Endometrial microvascular endothelial cells (primary cell): ENCODE data around the gene MRTFA. TPM values are rescaled to one million over a fixed set of nuclear protein-coding genes. Genes with fewer than 3 reads are reported as not detected.

Source experiments
- in situ Hi-C: cut with HindIII; loops from 2 replicates; pipeline ENCODE4 v1.10.0; 2017; ENCODE audit warnings: low sequenced_read_pairs, low pct_unique_long_range_greater_than_20kb; ENCODE audit errors: inconsistent ontology term
- total RNA-seq: library from RNA; depleted of rRNA; stranded (reverse); fragments of >200 nt; gene quantifications from one replicate; pipeline ENCODE4 v1.2.3, GENCODE V29; 2015; ENCODE audit errors: inconsistent ontology term

MRTFA gene
- total RNA-seq, 1 donor from 2014 or later: 14.3 TPM

DNA sequence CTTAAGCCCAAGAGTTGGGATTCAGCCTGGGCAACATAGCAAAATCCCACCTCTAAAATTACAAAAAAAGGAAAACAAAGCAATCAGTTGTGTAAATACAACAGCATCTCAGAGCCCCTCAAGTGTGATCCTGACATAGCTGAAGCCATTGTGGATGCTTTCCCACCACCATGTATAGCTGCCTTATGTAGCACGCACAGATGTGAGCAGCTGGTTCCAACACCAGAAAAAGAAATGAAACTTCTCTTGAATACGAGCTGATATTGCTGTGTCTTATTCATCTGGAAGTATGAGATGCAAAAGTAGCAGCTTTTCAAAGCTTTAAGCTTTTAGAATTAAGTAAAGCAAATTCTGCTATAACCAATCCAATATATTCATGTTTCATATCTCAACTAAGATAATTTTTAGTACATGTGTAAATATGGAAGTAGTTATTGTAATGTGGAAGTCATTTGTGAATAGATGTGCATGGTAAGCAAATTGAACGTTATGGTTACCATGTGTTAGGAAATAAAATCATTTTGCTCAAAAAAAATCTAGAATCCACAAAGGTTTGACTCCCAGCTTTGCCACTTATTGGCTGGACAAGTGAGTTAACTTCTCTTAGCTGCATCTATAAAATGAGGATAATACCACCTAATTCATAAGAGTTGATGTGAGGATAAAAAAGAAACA lies 203.0 kb downstream of the MRTFA start:
- in situ Hi-C loops: loop anchor here (10.0 kb wide), 2 partner anchors 81 to 211 kb away; no protein-coding TSS in a partner anchor

DNA sequence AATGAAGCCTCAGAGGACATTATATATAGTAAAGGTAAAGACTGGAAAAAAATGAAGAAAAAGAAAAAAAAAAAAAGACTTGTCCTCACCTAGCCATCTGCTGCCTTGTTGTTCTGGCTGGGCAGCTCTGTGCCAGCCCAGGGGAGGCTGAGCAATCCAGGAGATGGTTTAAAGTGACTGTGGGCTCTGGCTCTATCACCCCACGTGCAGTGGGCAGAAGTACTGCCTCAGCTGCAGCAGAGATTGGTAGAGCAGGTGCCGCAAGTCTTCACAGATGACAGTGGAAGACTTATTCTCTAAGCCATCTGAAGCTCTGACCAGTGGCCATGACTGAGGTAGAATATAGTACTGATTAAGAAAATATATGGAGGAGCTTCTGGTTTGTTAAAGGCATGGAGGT lies 203.9 kb downstream of the MRTFA start:
- in situ Hi-C loops: loop anchor here (10.0 kb wide), 2 partner anchors 82 to 212 kb away; no protein-coding TSS in a partner anchor

DNA sequence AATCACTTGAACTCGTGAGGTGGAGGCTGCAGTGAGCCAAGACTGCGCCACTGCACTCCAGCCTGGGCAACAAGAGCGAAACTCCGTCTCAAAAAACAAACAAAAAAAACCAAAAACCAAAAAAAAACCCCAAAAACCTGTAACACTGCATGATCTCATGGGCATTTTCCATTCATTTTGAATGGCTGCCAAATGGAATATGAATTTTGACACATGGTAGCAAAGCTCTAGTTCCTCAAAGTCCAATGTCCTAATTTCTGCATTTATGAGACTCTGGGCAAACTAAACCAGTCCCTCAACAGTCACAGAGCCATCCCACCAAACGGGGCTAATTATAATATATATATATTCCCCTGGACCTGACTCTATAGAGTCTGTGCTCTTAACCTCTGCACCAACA lies 204.4 kb downstream of the MRTFA start:
- in situ Hi-C loops: loop anchor here (10.0 kb wide), 2 partner anchors 83 to 213 kb away; no protein-coding TSS in a partner anchor

DNA sequence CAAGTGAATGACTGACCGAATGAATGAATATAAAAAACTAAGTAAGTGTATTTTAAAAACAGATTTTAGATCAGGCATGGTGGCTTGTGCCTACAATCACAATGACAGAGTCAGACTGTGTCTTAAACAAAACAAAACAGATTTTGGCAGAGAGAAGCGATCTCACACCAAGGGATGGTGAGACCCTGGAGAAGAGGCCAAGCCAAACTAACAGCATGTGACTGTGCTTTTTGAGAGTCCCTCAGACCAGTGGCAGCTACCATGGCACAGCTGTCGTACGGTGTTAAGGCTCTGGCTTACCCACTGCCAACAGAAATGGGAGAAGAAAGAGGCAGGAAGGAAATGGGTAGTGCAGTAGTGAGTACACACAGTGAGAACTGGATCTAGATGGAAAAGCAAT lies 205.5 kb downstream of the MRTFA start:
- in situ Hi-C loops: loop anchor here (10.0 kb wide), 2 partner anchors 84 to 214 kb away; no protein-coding TSS in a partner anchor

DNA sequence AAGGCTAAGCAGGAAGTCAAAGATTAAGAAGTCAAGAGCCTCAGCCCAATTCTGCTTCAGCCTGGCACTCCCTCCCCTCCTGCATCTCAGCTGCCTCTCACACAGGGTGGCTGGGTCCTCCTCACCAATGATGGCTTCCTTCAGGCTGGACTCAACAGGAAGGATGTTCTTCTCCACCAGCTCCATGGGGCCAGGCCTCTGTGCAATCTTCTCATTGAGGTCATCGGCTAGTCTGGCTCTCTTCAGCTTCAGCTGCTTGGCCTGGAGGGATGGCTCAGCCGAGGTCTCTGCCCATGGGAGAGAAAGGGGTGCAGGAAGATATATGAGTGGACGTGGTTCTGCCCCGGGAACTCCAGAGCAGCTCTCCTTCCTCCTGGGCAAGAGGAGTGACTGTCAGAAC lies 207.0 kb downstream of the MRTFA start:
- in situ Hi-C loops: no loop called here

DNA sequence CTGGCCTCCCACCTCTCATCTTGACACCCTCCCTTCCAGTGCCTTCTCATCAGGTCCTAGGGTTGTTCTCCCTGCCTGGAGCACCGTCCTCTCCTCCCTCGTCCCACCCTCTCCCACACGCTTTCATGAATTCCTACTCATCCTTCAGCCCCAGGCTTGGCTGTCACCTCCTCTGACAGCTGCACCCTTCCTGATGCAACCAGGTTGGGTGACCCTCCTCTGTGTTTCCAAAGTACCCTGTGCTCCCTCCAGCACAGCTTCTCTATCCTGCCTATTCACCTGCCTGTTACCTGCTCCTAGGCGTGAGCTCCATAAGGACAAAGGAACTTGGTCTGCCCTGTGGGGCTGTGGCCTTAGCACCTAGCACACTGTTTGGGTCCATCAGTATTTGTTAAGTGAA lies 207.7 kb downstream of the MRTFA start:
- in situ Hi-C loops: no loop called here

DNA sequence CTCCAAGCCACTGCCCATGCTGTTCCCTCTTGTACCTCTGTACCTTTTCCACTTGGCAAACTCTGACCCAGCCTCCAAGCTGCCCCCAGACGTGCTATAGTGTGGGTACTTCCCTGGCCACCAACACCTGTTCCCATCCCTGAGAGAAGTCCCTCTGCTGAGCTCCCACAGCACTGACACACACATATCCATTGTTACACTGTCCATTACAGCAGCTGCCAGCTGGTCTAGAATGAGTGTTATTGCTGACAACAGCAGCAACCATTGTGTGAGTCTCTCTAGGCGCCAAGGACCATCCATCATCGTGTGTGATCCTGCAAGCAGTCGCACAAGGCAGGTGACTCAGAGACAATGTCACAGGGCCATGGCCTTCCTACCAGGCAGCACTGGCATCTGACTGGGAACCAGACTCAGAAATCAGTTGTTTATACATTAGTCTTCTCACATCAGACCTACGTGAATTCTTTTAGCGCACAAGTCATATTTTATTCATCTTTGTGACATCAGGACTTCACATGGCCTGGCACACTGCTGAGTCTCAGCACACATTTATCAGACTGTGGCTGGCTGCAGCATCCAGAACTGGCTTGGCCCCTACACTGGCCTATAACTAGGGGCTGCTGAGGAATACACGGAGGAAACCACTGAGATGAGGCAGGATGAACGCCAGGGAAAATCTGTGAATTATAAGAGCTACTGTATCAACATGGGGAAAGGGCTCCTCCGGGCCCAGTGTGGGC lies 209.8 kb downstream of the MRTFA start:
- in situ Hi-C loops: no loop called here

DNA sequence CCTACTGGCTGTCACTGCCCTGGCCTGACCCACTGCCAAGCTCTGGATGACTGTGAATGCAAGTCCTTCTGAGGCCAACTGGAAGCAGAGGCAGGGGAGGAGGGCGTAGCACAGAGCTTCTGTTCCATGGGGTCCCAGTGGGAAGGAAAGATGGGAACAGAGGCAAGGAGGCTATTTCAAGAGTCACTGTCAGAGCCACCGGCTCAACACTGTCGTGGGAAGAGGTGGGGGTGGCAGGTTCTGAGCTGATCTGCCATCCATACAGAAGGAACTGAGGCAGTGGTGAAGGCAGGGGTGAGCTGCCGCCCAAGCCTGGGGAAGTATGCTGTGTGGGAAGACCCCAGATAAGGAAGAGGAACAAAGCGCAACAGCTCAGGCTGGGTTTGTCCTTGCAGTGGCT lies 211.4 kb downstream of the MRTFA start:
- in situ Hi-C loops: no loop called here

DNA sequence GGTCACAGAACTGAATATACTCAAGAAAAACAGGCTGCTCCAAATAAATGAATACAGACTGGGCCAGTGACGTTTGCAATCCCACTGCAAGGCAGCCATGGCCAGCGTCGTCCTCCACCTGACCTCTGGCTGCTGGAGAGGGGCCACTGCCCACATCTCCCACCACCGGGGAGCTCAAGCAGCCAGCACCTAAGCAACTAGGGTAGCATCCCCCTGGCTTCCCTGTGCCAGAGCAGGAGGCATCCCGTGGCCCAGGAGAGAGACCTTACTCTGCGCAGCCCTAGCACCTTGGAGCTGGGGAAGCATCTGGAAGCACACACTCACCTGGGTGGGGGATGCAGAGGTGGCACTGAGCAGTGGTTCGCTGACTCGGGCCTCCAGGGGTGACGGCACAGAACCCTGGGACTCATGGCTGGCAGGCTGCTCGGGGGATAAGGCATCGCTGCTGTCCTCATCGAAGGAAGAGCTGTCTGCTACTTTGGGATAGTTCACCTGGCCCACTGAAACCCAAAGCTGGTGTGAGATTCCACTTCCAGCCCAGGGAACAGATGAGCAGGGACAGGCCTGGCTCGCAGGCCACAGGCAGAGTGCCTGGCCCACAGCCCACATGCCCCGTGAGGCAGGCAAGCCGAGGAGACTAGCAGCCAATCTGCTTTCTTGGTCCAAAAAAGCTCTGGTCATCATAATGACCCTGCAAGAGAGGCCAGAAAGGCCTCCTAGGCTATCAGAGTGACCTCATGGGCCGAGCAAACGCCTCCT lies 212.5 kb downstream of the MRTFA start:
- in situ Hi-C loops: no loop called here

DNA sequence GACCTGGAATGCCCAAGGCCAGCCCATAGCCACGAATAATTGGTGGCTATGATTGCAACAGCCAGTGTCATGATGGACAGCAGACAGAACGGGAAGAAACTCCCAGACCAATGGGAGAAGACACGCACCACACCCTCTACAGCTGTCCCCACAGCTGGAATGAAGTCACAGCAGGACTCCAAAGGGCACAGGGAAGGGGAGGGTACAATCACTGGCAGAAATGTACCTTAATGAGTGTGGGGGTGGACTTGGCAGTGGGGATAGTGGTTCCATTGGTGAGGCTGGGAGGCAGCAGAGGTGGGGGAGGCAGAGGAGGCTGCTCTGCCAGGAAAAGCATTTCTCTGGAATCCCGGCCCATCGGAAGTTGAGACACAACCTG lies 213.2 kb downstream of the MRTFA start:
- in situ Hi-C loops: no loop called here

DNA sequence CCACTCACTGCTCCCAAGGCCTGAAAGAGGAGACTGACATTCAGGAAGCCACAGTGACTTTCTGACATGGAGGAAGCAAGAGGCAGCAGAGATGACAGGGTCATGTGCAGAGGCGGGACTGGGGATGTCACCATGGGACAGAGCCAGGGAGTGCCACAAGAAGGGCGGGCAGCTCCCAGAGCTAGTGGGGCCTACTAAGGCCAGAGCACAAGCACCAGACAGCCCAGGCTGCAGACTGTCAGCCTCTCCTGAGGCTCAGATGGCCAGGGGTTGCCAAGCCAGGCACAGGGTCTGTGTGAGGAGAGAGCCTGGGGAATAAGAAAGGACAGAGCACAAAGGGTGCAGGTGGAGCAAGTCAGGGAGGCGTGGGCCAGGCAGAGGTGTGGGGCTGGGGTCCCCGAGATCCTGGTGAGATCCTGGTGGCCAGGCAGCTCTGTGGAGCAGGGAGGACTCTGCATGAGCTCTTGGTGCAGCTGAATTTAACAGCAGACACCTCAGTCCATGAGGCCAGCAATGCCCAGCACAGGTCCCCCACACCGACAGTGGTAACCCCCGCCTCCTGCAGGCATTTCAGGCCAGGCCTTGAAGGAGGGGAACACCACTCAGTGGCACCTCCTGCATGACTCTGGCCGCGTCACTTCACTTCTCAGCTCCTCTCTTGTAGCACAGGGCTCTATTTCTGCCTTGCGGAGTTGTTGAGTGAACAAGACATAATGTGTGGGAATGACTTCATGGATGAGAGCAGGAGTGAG lies 213.8 kb downstream of the MRTFA start:
- in situ Hi-C loops: no loop called here

DNA sequence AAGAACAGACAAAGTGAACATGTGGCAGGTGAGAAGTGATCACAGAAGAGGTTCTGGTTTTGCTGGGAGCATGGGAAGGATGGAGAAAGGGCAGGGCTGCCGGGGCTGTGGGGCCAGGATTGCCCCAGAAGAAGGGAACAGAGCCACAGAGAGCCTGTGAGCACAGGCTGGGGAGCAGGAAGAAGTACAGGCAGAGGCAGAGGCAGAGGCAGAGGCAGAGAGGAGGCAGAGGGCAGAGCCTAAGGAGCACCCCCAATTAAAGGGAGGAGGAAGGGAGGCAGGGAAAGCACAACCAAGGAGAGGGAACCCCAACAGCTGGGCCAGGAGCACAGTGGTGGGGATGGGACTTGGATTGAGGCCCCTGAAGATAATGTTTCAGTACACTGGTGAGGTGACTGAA lies 214.6 kb downstream of the MRTFA start:
- in situ Hi-C loops: no loop called here

DNA sequence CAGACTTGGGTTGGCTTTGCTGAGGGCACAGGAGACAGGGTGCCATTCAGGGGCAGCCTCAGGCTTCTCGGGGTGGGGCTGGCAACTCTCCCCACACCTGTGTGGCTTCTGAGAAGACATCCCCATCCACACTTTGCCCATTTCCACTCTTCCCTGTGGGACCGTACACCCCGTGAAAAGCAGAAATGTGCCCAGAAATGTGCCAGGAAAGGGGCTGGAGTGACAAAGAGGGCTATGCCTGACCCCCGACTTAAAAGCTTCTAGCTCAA lies 215.5 kb downstream of the MRTFA start:
- in situ Hi-C loops: no loop called here

DNA sequence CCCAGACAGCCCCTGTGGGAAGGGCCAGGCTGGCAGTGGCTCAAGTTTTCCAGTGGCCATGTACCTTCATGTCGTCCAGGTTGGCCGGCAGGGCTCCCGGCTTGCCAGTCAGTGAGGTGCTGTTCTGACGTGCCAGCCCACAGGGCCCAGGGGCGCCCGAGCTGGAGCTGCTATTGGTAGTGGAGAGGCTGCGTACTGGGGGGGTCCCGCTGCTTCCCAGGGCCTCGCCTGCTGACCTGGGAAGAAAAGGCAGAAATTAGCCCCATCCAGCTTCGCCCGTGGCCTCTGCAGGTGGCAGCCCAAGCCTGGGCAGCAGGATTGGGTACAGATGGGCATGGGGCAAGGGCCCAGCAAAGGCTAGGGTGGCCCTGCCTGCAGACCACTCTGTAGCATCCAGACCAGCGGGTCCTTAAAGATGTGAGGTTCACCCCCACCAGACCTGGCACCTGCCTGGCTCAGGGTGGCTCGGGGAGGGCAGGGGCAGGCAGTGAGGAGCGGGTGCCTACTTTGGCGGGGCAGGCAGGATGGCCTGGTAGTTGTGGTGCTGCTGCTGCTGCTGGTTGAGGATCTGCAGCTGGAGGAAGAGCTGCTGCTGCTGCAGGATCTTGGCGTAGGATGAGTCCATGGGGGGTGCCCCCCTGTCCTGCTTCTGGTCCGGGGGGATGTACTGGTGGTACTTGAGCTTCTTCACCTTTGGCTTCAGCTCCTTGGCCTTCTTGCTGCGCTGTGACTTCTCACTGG lies 216.0 kb downstream of the MRTFA start:
- in situ Hi-C loops: no loop called here

DNA sequence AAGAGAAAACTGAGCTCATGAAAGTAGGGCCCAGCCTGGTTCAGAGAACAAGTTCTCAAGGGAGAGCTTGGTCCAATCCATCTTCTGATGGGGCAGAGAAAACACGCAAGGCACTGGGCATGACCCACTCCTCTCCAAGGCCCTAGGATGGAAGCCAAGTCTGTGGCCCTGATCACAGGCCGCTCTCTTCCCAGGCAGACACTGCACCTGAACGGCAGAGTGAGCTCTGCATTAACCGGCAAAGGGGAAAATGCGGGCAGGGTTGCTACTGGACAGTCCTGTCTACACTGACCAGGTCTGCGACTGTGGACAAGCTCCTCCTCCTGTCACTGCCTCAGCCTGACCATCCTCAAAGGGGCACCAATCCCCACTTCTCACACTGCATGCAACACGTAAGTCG lies 216.8 kb downstream of the MRTFA start:
- in situ Hi-C loops: no loop called here

DNA sequence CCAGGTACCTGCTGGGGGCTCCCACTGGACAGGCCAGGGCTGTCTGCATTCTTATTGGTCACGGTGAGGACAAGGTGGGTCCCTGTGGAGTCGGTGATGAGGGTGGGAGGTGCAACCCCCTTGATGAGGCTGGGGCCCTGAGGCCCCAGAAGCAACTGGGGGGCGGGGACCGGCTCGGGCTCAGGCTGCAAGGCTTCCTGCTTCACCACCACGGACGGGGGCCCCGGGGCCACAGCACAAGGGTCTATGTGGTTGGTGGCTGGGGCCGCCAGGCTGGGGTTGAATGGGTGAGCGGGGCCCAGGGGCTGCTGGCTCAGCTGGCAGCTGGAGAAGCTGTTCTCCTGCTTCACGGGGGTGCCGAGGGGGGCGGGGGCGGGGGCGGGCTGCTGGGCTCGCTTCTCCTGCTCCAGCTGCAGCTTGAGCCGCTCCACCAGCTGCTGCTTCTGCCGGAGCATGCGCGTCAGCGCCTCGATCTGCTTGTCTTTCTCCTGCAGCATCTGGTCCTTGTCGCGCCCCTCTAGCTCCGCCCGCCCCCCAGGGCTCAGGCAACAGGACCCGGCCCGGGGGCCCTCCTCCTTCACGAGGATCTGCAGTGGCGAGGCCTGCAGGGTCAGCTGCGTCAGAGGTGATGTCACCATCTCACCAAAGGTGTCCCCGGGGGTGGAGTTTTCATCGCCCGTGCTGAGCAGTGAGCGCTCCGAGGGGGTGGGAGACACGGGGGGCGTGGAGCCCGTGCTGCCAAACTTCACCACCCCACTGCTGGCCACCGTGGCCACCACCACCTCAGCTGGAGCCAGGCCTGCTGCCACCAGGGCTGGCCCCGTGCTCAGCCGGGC lies 217.9 kb downstream of the MRTFA start:
- in situ Hi-C loops: no loop called here

DNA sequence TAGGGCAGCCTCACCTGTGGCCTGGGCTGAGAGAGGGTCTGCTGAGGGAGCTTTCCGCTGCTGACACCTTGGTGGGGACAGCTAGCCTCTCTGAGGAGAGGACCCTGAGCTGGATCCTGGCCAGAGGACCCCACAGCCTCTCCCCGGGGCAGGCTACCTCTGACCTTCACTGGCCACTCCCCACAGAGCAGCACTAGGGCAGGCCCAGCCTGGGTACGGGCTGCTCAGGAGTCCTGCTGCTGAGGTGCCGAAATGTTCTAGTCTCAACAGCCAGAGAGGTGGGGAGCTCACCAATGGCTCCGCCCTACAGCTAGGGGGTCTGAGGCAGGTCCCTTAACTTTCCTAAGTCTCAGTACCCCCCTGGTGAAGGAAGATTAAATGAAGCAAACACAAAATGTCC lies 218.6 kb downstream of the MRTFA start:
- in situ Hi-C loops: no loop called here

DNA sequence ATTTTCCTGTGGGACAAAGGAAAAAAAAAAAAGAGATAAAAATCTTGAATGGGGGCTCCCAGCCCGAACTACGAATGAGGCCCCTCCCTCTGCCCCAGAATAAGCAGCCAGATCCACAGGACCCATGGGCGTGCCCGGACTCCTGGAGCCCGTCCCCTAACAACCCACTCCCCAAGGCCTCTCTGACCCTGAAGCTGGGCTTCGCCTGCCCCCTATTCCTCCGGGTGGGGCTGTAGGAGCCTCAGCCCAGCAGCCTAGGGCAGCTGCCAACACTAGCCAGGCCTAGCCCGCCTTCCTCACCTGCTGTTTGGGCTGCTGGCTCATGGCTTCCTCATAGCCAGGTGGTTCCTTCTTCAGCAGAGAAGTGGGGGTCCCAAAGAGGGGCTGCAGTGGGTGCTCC lies 219.5 kb downstream of the MRTFA start:
- in situ Hi-C loops: no loop called here
